NCI-H1105 (cell line): ENCODE data around the gene FMNL2.

Experiments used
- DNase-seq: peaks from one replicate; lab custom pipeline; 2025; lab: John Stamatoyannopoulos, UW

Gene FMNL2

DNA sequence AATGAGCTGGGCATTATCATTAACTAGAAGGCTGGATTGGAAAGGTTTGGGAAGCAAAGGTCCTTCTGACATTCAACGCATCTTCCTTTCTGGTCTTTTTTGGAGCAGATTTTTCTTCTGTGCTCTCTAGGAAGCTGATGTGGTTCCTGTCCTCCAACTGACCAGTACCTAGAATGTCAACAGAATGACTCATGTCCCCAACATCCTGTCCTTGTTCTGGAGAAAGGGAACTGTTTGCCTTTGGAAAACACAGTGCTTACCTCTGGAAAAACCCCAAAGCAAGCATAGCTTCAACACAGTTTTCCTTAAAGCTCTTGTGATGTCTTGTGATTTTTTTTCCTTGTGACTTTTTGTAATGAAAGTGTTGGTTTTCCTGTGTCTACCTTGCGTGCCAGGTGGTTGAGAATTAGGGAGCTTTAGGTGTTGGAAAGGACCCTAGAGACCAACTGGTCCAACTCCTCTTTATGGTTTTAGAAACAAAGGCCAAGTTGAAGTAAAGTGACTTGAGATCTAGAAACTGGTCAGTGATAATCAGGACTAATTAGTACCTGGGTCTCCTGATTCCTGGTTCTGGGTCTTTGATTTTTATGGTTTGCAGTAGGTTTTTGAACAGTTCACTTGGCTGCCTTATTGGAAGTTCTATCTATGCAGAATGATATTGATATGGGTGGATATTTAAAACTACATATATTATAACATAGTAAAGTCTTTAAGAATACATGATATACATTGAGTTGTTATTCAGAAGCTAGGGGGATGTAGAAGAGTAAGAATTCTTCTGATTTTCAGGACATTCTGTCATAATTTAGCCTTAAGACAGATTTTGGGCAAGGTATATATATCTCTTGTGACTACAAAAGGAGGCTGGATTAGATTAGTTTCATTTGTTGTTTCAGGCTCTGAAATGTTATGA, 70.5 kb downstream of the FMNL2 start:
- DNase-seq: no peak

DNA sequence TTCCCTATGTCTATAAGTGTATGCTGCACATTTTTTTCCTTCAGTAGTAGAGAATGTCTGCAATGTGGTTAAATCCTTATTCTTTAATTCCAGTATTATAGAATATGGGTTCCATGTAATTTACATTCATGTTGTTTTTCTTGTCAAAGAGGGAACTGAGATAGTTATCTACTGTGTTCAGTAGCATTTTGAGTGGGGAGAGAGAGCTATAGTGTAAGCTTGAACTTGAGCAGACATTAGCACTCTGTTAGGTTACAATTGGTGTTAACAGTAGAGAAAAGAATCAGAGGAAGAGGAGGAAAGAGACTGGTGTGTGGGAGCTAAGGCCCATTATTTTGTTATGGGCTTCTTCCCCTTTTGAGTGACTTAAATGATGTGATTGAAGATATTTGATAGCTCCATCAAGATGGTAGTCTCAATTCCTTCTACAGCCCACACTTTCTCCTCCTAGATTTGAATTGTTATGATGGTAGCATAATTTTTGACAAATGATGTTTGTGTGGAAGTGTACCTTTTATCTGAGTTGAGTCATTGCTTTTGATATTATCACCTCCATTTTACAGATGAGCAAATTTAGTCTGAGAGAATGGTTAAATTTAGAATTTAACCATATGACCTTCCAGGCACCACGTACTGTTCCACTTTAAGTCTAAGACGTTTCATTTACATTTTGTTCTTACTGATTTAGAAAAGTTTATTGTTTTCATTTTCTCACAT, 71.3 kb downstream of the FMNL2 start:
- DNase-seq: no peak

DNA sequence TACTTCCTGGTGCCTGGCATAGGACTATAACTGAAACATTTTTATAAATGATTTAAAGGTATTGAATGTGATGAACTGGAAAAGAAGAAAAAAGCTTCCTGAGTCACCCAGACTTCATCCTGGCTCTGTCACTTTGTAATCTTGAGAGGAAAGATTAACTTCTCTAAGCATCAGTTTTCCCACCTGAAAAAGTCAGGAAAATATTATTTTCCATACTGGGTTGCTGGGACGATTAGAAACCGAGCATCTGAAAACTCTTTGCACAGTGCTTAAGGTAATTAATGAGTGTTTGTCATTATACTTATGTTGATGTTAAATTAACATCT, 71.8 kb downstream of the FMNL2 start:
- DNase-seq: no peak

DNA sequence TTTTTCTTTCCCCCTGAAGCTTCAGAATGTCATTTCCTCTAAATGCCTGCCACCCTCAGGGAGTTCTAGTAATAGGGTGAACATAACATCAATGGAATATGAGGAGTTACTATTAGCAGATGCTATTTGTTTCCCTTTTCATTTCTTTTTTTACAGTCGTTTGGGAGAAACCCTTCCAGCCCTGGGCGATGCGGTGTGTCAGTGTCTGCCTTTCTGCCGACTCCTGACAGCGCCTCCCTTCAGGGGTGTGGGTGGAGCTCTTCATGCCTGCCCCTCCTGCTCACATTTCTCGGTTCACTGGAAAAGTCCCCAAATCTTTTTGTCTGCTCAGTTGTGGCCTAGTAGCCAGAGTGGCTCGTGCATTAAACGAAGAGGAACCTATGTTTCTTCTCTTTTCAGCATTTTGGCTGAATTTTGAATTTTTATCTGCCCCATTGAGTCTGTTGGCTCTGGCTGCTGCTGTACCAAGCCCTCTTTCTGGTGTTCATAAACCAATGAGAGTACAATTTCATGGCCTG, 72.3 kb downstream of the FMNL2 start:
- DNase-seq: no peak

DNA sequence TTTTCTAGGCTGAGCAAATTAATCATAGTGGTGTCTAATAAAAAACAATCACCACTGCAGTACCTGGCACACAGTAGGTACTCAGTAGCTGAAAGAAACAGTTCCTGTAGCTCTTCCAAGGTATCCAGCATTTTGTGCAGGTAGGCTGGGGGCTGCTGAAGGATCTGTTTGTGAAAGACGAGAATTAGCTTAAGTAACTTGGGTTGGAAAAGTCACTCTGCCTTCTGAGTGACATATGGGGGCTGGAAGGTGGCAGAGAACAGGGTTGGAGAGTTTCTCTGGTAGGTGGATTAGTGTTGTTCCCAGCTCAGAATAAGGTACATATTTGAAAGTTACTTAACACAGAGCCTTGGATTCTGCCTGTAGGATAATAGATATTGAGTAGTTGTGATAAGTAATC, 72.8 kb downstream of the FMNL2 start:
- no peak for DNase-seq

DNA sequence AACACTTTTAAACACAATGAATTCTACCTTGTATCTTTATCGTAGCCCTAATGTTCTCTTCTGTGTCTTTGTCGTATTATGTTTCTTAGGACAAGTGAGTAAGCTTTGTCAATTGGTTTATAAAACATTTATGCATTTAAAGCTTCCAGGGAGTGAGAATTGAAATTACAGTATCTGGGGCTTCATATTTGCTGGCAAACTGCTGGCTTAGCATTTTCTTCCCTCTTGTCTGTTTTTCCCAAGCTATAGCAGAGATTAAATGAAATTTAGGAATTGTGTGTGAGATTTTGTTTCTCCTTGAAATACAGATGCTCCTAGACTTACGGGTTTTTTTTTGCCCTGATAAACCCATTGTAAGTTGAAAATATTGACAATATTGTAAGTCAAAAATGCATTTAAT, 73.3 kb downstream of the FMNL2 start:
- no peak for DNase-seq

DNA sequence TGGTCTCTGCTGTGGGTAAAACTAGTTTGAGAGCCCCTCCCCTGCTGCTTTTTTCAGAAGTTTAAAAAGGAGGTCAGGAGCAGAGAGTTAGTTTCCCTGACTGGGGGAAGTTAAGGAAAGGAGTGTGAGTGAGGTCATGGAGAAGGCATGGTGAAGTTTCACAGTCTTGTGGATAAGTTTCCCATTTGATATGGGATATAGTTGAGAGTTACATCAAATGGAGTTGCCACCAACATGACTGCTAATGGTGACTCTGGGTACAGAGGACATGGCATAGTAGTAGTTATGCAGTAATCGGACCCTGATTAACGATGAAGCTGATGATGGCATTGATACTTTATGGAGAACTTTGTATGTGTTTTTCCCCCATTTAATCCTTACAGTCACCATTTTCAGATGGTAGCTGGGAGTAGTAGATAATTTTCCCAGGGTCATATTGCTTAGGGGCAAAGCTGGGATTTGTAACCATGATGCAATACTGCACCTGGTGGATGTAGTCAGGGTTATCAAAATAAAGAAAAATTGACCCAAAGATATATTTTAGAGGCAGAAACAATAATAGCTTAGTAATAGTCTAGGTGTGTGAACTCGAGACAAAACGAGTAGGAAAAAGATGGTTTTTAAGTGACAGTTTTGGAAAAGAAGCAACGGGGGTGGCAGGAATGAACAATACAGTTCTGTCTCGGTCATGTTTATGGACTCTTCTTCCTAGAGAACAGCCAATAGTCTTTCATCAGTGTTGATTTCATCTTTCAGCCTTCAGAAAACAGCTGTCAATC, 74.6 kb downstream of the FMNL2 start:
- no peak for DNase-seq

DNA sequence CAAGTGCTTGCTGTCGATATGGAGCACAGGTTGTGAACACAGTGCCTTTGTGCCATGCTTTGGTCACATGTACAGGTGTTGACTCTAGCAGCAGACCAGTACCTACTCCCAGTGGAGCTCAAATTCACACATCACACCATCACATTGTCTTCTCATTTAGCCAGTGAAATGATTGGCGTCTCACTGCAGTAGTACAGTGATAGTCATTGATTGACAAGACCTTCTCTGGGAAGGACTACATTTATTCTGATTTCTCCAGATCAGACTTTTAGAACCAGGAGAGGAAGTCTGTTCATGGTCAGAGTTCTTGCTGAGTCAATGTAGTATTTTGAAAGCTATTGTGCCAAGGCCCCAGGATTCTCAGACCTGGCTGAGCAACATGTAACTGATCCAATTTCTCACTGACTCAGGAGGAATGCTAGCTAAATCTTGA, 75.2 kb downstream of the FMNL2 start:
- no peak for DNase-seq

DNA sequence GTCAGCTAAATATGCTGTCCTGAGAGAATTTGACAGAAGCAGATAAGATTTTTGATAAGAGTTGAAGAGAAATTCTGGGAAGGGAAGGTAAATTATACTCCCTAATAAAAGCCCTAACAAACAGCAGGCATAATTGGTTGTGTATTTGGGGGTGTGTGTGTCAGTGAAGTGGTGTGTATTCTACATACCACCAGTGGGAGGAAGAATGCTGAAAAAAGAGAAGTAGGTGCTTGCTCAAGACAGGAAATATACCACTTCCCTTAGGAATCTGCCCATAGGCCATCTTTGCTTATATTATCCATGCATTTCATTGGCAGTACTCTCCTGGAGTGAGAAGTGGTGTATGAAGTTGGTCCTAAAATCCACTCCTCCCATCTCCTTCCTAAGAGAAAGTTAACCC, 76.2 kb downstream of the FMNL2 start:
- no peak for DNase-seq

DNA sequence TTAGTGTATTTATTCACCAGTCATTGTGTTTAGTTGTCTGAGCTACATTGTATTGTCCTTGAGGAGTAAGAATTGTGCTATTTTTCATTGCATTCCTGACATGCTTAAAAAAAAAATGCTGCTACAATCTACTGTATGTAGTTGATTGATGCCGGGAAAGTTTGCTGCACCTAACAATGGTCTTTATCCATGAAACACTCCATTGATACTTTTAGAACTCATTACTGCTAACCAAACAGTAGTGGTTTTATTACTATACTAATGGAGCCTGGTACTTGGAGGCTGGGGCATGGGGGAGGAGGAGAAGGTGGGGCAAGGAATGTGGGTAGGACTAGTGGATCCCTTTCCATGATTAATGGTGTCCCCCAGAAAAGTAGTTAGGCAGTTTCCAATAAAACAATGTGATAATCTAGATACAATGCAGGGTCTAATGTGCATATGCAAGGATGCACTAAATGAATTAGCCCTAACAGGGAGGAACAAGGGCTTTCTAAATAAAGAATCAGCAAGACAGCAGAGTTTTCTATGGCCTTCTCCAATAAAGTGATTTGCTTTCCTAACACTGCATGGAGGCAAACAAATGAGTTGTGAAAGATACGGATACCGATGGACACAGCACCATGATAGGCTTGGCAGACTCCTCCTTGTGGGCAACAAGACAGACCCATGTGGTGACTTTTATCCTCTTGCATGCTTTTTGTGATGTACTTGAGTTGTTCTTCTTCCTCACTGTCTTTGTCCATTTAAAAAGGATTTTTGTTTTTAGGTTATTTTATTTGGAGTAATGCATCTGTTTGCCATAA, 78.5 kb downstream of the FMNL2 start:
- DNase-seq: no peak

DNA sequence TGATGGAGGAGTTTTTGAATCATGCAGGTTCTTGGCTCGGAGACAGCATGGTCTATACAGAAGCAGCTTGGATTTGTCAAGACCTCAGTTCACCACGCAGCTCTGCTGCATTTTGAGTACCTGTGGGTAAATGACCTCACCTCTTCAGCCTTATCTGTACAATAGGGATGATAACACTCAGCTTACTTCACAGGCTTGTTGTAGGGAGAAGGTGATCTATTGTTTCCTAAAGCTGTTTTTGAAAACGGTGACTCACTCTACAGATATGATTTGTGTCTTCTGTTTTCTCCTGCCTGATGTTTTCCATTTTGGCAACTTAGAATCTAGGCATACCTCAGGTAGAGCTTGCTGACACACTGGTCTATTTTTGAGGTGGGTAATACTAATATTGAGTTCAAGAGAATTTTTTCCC, 80.3 kb downstream of the FMNL2 start:
- no peak for DNase-seq

DNA sequence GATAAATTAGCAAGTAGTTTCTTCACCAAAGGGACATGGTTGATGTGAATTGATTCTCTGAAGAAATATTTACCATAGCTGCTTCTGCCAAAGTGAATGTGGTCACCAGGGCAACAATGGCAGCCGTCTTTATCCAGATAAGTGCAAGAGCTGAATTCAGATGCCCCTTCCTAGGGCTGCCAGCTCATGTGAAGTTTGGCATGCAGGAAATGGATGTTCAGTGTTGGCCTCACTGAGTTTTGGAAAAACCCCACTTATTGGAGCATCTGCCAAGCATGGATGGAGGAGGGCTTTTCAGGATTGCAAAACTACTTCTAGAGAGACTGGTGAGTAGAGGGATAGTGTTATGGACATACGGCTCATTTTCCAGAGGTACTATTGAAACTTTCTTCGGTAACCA, 80.8 kb downstream of the FMNL2 start:
- no peak for DNase-seq

DNA sequence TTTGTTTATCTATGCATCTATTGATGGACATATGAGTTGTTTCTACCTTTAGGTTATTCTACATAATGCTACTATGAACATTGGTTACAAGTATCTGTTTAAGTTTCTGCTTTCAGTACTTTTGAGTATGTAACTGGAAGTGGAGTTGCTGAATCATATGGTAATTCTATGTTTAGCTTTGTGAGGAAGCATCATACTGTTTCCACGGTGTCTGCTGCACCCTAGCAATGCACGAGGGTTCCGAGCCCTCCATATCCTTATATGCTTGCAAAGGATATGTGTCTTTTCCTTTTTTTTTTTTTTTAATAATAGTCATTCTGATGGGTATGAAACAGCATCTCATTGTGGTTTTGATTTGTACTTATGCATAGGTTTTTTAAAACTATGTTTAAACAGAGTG, 83.7 kb downstream of the FMNL2 start:
- no peak for DNase-seq

DNA sequence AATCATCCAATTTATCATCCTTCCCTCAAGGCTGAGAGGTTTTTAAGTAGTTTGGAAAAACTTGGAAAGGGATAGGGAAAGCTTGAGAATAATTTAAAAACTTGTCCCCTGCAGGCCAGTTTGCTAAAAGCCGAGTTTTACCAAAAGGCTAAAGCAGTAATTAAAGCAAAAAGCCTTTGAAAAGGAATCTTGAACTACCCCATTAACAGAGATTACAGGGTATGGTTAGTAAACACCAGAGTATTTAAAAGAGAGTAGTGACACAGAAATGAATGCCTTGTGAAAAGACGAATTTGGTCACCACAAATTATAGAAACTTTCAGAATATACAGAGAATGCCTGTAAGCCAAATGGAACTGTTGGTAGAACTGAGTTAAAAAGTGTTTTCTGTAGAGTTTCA, 85.0 kb downstream of the FMNL2 start:
- DNase-seq: no peak

DNA sequence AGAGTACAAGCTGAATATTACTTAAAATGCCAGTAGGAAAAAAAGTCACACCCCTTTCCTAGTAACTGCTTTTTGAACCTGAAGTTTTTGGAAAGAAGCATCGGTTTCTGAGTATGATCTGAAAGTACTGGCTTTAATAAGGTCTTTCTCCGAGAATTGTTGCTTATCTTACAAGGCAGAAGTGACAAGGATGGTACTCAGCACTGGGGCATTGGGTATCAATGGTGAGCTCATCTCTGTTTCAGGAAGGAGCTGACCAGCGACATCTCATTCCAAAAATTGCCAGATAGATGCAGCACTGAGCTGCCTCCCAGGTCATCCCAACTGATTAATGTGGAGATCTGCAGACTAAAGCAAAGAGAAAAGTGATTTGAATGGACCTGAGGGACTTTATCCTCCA, 85.4 kb downstream of the FMNL2 start:
- DNase-seq: no peak

DNA sequence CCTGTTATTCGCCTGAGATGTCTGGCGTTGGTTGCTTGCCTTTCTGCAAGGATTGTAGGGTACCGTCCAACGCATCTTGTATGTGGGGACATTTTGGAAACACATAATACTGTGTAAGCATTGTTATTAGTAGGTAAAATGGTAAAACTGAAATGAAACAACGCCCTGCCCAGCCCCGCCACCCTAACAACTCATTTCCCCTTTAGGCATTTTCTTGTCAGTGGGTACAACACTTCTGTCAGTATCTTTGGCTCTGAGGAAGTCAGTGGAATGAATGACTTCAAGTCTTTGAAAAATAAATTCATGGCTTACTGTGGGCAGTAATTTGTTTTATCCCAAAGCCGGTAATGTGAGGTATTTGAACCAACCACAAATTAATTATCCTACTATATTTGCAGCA, 86.0 kb downstream of the FMNL2 start:
- DNase-seq: no peak

DNA sequence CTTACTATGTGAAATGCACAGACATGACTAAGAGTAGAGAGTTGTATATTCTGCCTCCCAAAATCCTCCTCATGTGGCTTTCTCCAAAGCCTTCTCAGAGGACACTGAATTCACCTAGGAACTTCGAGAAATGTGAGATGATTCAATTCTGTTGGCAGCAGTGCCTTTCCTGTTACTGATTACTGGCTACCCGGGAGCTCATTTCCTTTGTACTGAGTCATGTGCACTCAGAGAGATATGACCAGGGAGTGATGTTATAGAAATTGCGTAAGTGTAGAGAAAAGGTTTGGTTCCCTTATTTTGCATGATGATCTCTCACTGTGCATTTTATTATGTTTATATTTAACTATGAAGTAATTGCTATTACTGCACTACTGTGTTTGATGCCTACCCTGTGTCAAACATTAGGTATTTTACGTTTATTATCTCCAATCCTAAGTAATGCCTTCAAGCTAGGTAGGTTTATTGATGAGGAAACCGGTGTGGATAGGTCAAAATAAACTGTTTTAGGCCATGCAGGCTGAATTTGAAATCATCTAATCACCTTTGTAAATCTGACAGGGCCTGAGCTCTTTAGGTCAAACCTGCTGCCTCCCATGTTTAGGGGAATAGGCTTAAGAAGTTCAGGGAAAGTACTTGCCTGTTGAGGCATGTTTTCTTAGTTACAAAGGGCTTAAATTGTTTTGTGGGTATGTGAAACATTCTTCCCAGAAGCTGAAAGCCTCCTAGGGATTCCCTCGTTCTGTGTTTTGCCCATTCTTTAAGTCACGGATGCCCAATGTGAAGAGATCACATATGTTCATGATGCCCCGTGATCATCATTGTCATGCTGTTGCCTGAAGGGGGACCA, 86.8 kb downstream of the FMNL2 start:
- DNase-seq: no peak

DNA sequence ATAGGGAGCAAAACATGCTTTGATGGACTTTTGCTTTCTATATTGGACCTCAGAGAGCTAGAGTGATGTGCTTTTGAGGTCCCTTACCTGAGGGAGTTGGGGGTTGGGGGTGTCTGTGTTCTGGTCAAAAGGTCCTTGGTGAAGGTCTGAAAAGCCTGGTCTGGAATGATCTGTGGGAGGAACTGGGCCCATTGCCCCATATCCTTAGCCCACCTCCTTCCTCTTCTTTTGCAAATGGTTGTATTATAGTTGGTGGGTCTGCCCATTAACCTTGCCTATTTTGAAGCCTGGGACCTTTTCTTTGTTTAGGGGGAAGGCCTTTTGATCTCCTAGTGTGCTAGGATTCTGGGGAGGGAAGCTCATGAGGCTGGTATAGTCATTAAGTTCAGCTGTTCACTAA, 88.7 kb downstream of the FMNL2 start:
- DNase-seq: no peak

DNA sequence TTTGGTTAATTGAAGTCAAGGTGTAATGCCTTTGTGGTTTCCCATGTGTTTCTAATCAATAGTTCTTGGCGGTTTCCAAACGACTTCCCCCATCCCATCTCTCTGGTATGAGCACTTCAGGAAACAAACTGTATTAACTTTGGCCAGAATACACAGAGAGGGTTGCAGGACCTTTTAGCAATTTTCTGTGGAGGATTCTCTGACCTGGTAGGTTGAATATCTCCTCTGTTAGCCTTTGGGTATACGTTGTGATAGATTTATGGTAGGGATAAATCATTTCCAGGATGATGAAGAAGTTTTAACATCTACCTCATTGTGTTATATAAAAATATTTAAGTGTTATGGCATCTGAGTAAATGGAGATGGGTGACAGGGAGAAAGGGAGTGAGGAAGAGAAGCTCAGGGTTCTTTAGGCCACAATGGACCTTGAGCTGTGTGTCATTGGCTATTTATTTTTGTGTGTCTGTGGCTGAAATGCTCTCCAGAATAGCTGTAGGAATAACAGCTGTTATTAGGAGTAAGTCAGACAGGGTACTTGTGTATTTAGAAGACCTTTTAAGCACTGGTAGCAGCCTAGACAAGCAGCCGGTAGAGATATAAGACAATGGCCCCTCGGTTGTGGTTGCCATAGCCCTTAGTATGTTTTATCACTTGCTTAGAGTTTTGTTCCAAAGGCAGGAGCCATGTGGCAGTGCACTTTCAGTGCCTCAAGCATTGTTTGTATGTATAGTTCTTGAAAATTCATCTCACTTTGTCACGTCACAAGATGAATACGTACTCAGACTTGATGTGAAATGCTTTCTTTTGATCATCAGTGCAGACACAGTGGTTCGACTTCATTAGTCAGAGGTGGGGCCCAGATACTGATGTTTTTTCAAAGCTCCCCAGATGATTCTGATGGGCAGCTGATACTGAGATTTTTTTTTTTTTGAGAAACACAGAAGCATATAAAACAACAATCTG, 91.1 kb downstream of the FMNL2 start:
- no peak for DNase-seq

DNA sequence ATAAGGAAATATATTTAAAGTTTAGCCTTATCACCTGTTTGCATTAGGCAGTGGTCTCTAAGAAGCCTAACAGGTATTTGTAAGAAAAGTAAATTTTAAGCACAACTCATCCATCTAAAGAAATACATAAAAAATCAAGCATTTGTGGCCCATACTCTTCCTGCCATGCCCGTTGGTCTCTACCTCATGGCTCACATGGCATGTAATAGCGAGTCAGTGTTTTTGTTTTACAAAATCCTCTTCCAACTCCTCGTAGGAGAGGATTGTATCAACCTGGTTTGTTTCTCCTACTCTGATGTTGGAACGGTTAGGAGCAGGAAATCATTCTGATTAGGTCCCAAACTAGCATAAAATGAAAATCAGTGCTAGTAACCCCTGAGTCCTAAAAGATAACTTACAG, 91.8 kb downstream of the FMNL2 start:
- no peak for DNase-seq
